Limb (tissue), 2 donors: ENCODE measurements around the gene CIB4.

Experiments
- DNase-seq, 2 donors: peaks; one replicate each; pipeline ENCODE4 v3.0.0-alpha.2; 2016; ENCODE audit errors: extremely low spot score in 2 of 2

The CIB4 gene

DNA sequence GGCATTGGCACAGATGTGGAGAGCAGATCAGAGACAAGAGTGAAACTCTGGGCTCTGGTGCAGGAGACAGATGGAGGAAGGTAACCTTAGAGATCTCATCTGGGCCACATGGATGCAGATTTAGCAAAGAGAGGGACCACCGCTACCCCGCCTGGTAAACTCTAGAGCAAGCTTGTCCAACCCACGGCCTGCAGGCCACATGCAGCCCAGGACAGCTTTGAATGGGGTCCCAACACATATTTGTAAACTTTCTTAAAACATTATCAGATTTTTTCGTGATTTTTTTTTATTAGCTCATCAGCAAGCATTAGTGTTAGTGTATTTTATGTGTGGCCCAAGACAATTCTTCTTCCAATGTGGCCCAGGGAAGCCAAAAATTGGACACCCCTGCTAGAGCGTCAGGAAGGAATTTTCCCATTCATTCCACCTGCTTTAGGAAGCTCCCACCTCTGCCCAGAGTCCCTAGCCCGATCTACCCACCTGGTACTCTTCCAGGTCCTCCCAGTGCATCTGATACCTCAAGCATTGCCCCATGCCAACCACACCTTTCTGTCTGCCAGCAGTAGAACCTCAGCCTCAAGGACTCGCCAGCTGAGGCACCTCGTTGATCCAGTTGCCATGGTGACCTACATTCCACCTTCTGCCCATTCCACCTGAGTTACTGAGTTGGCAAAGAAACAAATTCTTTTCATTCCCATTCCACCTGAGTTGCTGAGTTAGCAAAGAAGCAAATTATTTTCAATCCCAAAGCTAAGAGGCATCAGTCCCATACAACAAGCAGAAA, at the start of gene CIB4:
Gene CIB4, minus strand, starts transcription at position 586 of the 784 bp plus-strand sequence. Its CDS starts 52 bp downstream, at position 534.
- DNase-seq, result no peak

DNA sequence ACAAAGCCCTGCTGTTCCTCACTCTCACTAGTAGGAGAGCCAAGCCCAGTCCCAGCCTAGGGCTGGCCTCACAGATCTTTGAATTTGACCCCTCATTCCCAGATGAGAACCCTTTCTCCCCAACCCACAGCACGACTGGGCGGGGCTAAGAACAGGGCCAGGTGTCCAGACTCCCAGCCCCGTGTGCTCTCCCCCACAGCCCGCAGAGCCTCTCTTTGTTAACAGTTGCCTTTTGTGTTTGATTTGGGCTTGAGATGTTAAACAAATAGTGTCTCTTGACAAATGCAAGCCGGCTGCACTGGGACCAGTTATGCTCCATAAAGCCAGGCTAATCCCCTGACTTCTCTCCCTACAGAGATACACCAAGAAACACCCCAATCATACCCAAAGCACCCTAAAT, 46.6 kb upstream of the CIB4 start:
- DNase-seq, result no peak

- no peak for DNase-seq
Observed at GRCh38 chr2:26687328-26687727, 46.2 kb upstream of the CIB4 start.

DNA sequence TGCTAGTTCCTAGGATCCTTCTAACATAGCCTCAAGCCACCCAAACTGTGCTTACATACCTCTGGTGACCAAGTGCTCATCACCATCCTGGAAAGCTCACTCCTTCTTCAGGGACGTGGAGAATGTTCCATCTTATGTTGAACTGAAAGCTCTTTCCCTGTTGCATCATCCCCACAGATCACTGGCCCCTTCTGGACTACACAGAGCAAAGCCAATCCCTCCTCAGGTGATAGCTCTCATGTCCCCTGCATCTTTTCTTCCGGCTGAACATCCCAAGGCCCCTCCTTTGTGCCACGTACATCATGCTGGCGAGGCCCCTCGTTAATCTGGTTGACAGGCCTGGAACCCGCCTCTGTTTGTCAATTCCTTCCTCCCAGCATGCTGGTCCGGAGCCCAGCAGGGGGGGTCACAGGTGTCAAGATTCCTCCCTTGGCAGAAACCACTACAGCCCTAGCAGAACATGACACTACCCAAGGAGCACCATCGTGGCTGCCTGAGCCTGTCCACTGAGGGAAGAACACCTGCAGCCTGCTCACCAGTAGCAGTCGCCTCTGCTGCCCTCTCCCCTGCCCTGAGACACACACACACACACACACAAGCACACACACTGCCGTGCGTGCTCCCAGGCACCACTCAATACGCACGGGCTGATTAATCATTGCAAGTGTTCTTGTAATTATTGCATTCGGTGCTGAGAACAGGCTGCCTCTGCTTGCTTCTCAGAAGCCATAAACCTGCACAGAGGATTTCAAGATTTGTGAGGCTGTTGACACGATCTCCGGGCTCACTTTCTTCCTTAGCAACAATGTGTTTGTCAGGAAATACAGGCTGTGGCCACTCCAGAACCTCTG, 45.0 kb upstream of the CIB4 start:
- DNase-seq, result peak in 1 of 2 donors; percentile 59

DNA sequence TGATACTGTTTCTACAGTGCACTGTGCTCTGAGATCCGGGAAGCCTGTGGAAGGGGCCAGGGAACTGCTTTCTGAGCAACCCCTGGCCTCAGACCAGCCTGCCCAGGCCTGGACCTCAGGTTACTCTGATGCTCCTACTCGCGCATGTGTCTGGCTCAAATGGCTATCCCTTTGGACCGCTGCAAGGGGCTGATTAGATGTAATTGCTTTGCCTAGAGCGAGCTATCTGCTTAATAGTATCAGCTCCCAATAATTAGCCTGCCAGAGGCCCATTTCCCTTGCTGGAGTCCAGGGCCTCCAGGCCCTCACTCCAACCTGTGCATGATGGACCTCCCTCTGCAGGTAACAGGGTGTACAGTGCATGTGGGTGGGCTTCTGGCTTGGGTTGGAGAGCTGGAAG, 44.2 kb upstream of the CIB4 start:
- DNase-seq, result peak in 1 of 2 donors; percentile 6

GRCh38 chr2:26683583-26683982, 42.4 kb upstream of the CIB4 start:
- no peak for DNase-seq

DNA sequence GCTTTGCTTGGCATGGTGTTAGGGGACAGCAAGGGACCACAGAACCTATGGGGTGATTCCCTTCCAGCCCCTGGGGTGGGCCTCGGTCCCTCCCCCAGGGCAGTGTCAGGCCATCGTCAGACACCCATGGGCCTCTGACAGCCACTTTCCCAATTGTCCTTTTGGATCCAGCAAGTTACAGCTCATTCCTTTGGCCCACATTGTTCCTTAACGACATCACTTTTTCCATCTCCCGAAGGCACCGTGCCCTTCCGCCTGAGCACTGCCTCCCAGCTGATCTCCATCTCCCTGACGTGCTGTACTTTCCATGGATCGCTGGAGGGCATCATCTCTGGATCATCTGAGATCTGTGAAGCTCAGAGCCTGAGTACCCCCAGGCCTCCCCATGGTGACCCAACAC, 41.0 kb upstream of the CIB4 start:
- DNase-seq, result peak in 1 of 2 donors; percentile 19

DNA sequence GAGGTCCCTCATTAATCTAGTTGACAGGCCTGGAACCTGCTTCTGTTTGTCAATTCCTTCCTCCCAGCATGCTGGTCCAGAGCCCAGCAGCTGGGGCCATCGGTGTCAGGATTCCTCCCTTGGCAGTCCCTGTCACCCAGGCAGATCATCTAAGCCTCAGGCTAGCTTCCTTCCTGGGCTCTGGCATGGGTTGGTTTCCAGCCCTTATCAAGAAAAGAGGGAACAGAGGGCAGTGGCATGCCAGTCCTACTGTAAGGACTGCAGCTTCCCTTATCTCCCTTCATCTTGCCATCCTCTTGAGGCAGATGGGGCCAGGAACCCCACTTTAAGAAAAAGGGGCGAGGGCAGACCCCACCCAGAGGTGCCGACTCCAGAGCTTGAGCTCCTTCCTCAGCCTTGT, 40.5 kb upstream of the CIB4 start:
- DNase-seq, result peak in 1 of 2 donors; percentile 9

DNA sequence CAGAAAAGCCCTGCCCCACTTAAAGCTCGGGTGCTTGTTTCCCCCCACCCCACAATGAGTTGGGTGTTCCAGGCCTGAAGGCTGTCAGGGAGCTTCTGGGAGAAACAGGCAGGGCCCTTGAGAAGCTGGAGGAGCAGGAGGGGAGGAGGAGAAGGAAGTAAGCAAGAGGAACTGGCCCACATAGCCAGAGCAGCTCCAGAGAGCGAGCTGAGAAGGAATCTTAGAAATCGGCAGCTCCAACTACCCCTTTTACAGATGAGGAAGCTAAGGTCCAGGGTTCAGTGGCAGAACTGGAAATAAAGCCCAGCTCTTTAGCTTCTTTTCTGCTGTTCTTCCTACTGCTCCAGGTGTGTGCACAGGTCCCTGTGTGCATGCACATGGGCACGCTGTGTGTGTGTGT, 38.7 kb upstream of the CIB4 start:
- DNase-seq, result peak in 1 of 2 donors; percentile 9

GRCh38 chr2:26678035-26678434, 36.9 kb upstream of the CIB4 start:
- DNase-seq, result no peak

DNA sequence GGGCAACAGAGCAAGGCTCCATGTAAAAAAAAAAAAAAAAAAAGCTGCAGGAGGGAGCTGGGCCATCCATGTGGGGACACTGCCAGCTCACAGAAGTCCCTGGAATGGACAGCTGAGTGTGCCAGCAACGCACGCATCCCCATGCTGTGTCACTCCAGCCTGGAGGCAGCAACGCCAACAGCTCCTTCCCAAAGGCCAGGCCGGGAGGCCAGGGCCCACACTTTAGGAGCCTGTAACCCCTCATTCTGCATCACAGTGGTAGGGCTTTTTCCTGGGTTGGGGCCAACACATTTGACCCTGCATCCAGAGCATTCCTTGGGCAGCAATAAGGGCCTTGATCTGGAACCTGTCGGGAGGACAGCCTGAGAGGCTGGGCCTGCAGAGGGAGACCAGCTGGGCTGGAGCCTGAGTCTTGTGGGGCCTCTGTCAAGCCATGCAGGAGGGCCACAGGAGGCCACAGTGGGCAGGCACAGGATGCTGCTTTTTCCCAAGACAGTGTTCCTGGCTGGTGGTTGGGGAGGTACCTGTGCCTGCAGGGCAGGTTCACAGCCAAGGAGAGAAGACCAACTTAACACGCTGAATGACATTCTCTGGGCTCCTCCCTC, 34.6 kb upstream of the CIB4 start:
- DNase-seq, result peak in 1 of 2 donors; percentile 11

GRCh38 chr2:26674771-26675170, 33.6 kb upstream of the CIB4 start:
- peak in 1 of 2 donors; percentile 13 for DNase-seq

- DNase-seq, result peak in 1 of 2 donors; percentile 7
Observed at GRCh38 chr2:26674002-26674751, 33.0 kb upstream of the CIB4 start.

DNA sequence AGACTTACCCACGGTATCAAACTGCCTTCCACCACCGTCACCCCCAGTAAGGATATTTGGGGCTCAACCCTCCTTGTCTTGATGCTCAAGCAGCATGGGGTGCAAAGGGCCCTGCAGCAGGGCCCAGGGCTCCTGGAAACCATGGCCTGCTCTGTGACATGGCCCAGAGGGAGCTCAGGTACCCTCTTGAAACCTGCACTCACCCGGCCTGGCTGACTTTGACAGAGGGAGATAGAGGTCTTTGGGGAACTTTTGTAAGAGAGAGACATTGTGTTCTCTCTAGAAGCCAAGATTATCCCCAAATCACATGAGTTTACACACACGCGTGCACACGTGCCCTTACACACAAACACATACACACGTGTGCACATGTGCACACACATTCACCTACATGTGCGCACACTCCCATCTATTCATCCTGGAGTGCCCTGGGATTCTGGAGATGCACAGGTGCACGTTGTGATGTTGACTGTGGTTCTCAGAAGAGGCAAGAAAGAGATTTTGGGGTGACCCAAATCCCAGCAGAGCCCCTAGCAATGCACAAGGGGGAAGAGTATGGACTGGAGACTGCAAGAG, 31.7 kb upstream of the CIB4 start:
- peak in 1 of 2 donors; percentile 6 for DNase-seq

- DNase-seq, result peak in 1 of 2 donors; percentile 17
Observed at GRCh38 chr2:26672112-26672817, 31.1 kb upstream of the CIB4 start.

GRCh38 chr2:26671691-26672090, 30.5 kb upstream of the CIB4 start:
- DNase-seq, result no peak

DNA sequence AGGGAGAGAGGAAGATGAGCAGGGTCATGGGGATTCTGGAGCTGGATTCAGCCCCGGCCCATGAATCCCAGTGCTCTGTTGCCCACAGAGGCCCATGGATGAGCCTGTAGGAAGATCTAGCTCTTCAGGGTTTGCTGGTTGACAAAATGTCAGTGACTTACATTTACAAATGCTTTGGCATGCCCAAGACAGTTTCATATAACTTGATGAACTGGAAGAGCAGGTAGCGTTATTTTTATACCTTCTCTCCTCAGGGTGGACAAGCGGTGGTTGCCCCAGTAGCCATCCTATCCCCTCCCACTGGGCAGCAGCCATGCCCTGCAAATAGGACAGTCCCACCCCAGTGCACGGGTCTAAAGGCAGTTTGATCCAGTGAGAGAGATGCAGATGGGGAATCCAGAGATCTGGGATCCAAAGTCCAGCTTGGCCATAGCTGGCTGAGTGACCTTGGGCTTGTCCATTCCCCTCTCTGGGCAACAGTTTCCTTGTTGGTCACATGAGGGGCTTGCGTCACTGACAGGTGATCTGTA, 29.8 kb upstream of the CIB4 start:
- no peak for DNase-seq

DNA sequence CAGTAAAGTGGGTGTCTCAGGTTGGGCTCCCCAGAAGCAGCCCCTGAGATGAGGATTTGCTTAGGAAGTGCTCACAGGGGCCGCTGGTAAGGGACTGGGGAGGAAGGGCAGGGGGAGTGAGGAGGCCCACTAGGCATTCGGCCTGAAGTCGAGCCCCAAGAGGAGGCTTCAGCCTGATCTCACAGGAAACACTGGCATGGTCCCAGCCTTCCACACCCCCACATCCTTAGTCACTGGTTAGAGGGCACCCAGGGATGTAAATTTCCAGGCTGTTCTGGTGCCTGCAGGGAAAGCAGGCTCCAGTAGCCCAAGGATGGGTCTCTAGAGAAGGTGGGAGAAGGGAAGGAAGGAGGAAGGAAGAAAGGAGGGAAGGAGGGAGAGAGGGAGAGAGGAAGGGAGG, 29.0 kb upstream of the CIB4 start:
- no peak for DNase-seq

GRCh38 chr2:26668856-26669750, 27.9 kb upstream of the CIB4 start:
- no peak for DNase-seq
